GM13976 (cell line): ENCODE data around the gene COG3.

Experiments
- DNase-seq: peaks from one replicate; pipeline ENCODE4 v3.0.0; 2012; ENCODE audit warnings: low spot score
- CTCF ChIP-seq: IDR thresholded peaks from 2 replicates; pipeline ENCODE4 v1.5.1; 2012; ENCODE audit warnings: borderline replicate concordance, mild to moderate bottlenecking; ENCODE audit not compliant: insufficient read depth; ENCODE audit errors: extremely low read depth, missing control alignments, control extremely low read depth
- in situ Hi-C: fragments of 300-500 bp; cut with MboI; formaldehyde crosslinking; loops from one replicate; pipeline ENCODE4 v1.12.0; 2022; ENCODE audit warnings: low sequenced_read_pairs, mixed read lengths, inconsistent platforms; ENCODE audit not compliant: unreplicated experiment

COG3 gene

GRCh38 chr13:45472171-45472705, 7.5 kb downstream of the COG3 start:
- TF ChIP-seq CTCF: no peak
- DNase-seq: no peak
- in situ Hi-C loops: no loop called here

- in situ Hi-C loops: no loop called here
- no peak for TF ChIP-seq CTCF
- peak; percentile 29 for DNase-seq
Observed at GRCh38 chr13:45473627-45474026, 8.9 kb downstream of the COG3 start.

- no peak for TF ChIP-seq CTCF
- in situ Hi-C loops: no loop called here
Observed at GRCh38 chr13:45474584-45475454, 10.1 kb downstream of the COG3 start.

GRCh38 chr13:45479661-45480060, 14.9 kb downstream of the COG3 start:
- DNase-seq: no peak
- in situ Hi-C loops: no loop called here
- TF ChIP-seq CTCF: no peak

More at GRCh38 chr13:45474584-45475454, 10.1 kb downstream of the COG3 start:
- peak; percentile 17 for DNase-seq

- TF ChIP-seq CTCF: no peak
- in situ Hi-C loops: no loop called here
- DNase-seq: no peak
Observed at GRCh38 chr13:45481688-45482087, 16.9 kb downstream of the COG3 start.

- in situ Hi-C loops: no loop called here
Observed at GRCh38 chr13:45482571-45483173, 17.9 kb downstream of the COG3 start.

More at GRCh38 chr13:45482571-45483173, 17.9 kb downstream of the COG3 start:
- no peak for DNase-seq
- no peak for TF ChIP-seq CTCF
